Activated naive CD8-positive, alpha-beta T cell (primary cell): ENCODE results near the gene MKLN1.

Source experiments
- H3K27ac Mint-ChIP-seq: one replicate; pipeline ENCODE4 v1.8.0; 2021; ENCODE audit warnings: mixed read lengths
- H3K27me3 Mint-ChIP-seq: one replicate; pipeline ENCODE4 v1.8.0; 2021; ENCODE audit warnings: mixed read lengths
- H3K36me3 Mint-ChIP-seq: one replicate; pipeline ENCODE4 v1.8.0; 2021; ENCODE audit warnings: mixed read lengths
- H3K4me1 Mint-ChIP-seq: one replicate; pipeline ENCODE4 v1.8.0; 2021; ENCODE audit warnings: low read depth, mixed read lengths
- H3K4me3 Mint-ChIP-seq: one replicate; pipeline ENCODE4 v1.8.0; 2021; ENCODE audit warnings: mild to moderate bottlenecking, mixed read lengths
- H3K9me3 Mint-ChIP-seq: one replicate; pipeline ENCODE4 v1.8.0; 2021; ENCODE audit warnings: low read depth, mixed read lengths

The MKLN1 gene

DNA sequence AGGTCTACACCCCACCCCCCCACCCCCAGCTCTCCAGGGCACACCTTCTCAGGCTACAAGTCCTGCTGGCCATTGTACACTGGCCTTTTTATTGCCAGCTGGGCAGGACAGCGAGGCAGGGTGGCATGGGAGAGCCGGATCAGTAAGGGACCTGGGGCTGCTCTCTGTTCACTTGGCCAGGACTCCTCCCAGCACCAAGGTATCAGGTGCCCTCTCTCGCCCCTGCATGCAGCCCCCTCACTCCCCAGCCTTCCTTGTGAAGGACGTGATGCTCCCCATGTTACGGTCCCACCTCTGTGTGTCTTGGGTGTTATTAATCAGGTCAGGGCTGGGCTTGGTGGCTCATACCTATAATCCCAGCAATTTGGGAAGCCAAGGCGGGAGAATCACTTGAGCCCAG is 202.5 kb downstream of the MKLN1 start:
- Mint-ChIP-seq H3K27me3 (peaks cover 2% of the 10 kb centered on the region), H3K4me1 (no peaks in the 10 kb centered on the region), H3K4me3 (no peak overlapping the region), H3K36me3 (no peaks in the 10 kb centered on the region), H3K9me3 (no peaks in the 10 kb centered on the region), H3K27ac (no peak overlapping the region)

- Mint-ChIP-seq H3K27me3 (no peaks in the 10 kb centered on the region), H3K27ac (no peak overlapping the region), H3K36me3 (no peaks in the 10 kb centered on the region), H3K4me1 (no peaks in the 10 kb centered on the region), H3K4me3 (no peak overlapping the region), H3K9me3 (no peaks in the 10 kb centered on the region)
Observed at GRCh38 chr7:131532570-131533091, 205.0 kb downstream of the MKLN1 start.

DNA sequence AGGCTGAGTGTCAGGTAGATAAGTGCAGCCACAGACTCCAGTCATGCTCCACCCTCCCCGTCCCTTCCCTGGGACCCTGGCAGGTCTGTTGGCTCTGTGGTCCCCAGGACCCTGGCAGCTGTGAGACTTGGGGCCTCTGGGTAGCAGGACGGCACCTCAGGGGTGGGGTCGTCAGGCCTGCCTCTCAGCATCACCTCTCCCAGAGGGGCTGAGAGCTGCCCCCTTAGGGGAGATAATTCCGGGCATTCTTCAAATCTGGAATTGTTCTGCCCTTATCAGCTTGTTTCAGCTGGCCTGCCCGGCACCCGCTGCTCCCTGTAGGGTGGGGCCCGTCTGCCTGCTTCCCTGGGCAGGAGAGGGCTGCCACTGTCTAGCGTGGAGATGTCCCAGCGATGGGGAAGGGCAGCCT is 205.5 kb downstream of the MKLN1 start:
- Mint-ChIP-seq H3K4me1 (no peaks in the 10 kb centered on the region), H3K27me3 (no peaks in the 10 kb centered on the region), H3K27ac (no peak overlapping the region), H3K36me3 (no peaks in the 10 kb centered on the region), H3K4me3 (no peak overlapping the region), H3K9me3 (no peaks in the 10 kb centered on the region)

- Mint-ChIP-seq H3K4me1 (no peaks in the 10 kb centered on the region), H3K9me3 (no peaks in the 10 kb centered on the region), H3K27me3 (no peaks in the 10 kb centered on the region), H3K27ac (no peak overlapping the region), H3K4me3 (no peak overlapping the region), H3K36me3 (no peaks in the 10 kb centered on the region)
Observed at GRCh38 chr7:131533566-131534561, 206.2 kb downstream of the MKLN1 start.

- H3K36me3 Mint-ChIP-seq: no peaks in the 10 kb centered on the region
Observed at GRCh38 chr7:131536361-131536849, 208.7 kb downstream of the MKLN1 start.

GRCh38 chr7:131537571-131537978 is 209.9 kb downstream of the MKLN1 start:
- H3K9me3 Mint-ChIP-seq: no peaks in the 10 kb centered on the region
- H3K4me1 Mint-ChIP-seq: no peaks in the 10 kb centered on the region
- H3K36me3 Mint-ChIP-seq: no peaks in the 10 kb centered on the region
- H3K27ac Mint-ChIP-seq: no peak overlapping the region
- H3K4me3 Mint-ChIP-seq: no peak overlapping the region
- no peaks in the 10 kb centered on the region for H3K27me3 Mint-ChIP-seq

More at GRCh38 chr7:131536361-131536849, 208.7 kb downstream of the MKLN1 start:
- Mint-ChIP-seq H3K27me3 (no peaks in the 10 kb centered on the region), H3K4me1 (no peaks in the 10 kb centered on the region), H3K9me3 (no peaks in the 10 kb centered on the region), H3K4me3 (no peak overlapping the region), H3K27ac (no peak overlapping the region)

DNA sequence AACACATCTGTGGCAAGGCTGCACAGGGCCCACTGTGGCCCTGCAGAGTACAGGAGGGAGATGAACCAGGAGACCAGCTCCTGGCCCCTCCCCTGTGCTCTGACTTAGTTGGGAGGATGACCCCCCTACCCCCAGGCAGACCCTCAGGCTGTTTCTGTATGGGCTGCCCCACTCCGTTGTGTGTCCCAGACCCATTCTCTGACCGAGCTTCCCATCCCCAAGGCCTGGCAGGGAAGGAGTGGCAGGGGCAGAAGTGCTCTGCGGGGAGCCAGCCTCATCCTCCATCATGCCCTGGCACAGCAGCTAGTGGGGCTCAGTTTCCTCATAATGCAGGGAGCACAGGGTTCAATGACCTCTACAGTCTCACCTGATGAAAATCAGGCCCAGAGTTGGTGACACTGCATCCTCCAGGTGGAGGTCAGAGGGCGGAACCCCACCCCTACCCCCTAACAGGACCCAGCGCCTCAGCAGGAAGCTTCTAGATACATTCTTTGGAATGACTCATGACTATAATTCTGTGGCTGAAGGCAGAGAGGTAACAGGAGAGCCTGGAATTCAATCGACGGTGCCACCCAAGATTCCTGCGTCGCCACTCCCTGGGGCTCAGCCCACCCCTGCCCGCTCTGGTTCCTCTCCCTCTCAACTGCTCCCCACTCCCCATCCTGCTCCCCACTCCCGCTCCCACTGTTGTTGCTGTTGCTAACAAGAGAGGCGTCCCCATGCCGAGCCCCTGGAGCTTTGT is 210.6 kb downstream of the MKLN1 start:
- no peak overlapping the region for H3K4me3 Mint-ChIP-seq
- H3K36me3 Mint-ChIP-seq: no peaks in the 10 kb centered on the region
- no peaks in the 10 kb centered on the region for H3K4me1 Mint-ChIP-seq
- no peaks in the 10 kb centered on the region for H3K9me3 Mint-ChIP-seq
- no peaks in the 10 kb centered on the region for H3K27me3 Mint-ChIP-seq
- H3K27ac Mint-ChIP-seq: no peak overlapping the region

- Mint-ChIP-seq H3K27ac (no peak overlapping the region), H3K36me3 (no peaks in the 10 kb centered on the region), H3K4me3 (no peak overlapping the region), H3K27me3 (no peaks in the 10 kb centered on the region), H3K4me1 (no peaks in the 10 kb centered on the region), H3K9me3 (no peaks in the 10 kb centered on the region)
Observed at GRCh38 chr7:131538813-131539179, 211.1 kb downstream of the MKLN1 start.

DNA sequence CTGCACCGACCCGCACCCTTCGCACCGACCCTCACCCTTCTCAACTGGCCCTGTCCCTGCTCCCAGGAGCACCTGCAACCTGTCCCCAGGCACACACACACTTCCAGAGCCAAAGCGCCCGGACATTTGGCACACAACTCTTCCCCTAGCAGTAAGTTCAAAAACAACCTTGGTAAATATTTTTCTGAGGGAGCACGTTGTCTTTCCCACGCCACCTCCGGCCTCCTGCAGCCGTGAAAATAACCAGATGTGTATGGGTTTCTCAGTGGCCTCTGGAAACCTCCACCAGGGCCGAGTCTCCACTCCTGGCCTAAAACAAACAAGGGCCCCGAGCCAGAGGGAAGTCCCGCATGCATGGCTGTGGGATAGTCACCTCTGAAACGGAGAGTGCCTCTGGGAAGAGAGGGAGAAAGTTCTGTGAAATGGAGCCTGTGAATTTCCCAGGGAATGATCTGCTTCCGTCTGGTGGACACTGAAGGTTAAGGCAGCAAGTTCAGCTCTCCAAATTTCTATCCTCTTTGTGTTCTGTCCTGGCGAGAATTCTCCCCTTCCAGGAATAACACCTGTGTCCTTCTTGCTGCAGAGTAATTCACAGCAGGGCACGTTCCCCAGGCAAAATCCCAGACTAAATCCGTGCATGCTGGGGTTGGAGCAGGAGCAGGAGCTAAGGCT is 213.0 kb downstream of the MKLN1 start:
- Mint-ChIP-seq H3K4me3 (no peak overlapping the region), H3K36me3 (no peaks in the 10 kb centered on the region), H3K4me1 (peaks cover 2% of the 10 kb centered on the region), H3K9me3 (no peaks in the 10 kb centered on the region), H3K27me3 (no peaks in the 10 kb centered on the region), H3K27ac (no peak overlapping the region)

- Mint-ChIP-seq H3K27me3 (no peaks in the 10 kb centered on the region), H3K4me3 (no peak overlapping the region), H3K36me3 (no peaks in the 10 kb centered on the region), H3K4me1 (peaks cover 2% of the 10 kb centered on the region), H3K27ac (no peak overlapping the region), H3K9me3 (no peaks in the 10 kb centered on the region)
Observed at GRCh38 chr7:131543298-131543697, 215.6 kb downstream of the MKLN1 start.

- Mint-ChIP-seq H3K4me1 (peaks cover 2% of the 10 kb centered on the region), H3K27me3 (peaks cover 2% of the 10 kb centered on the region), H3K27ac (no peak overlapping the region), H3K36me3 (no peaks in the 10 kb centered on the region), H3K4me3 (no peak overlapping the region), H3K9me3 (no peaks in the 10 kb centered on the region)
Observed at GRCh38 chr7:131544021-131544420, 216.3 kb downstream of the MKLN1 start.

- no peak overlapping the region for H3K27ac Mint-ChIP-seq
- H3K4me1 Mint-ChIP-seq: peaks cover 2% of the 10 kb centered on the region
- H3K4me3 Mint-ChIP-seq: no peak overlapping the region
- peaks cover 2% of the 10 kb centered on the region for H3K27me3 Mint-ChIP-seq
- H3K9me3 Mint-ChIP-seq: no peaks in the 10 kb centered on the region
- no peaks in the 10 kb centered on the region for H3K36me3 Mint-ChIP-seq
Observed at GRCh38 chr7:131544449-131545301, 217.0 kb downstream of the MKLN1 start.

DNA sequence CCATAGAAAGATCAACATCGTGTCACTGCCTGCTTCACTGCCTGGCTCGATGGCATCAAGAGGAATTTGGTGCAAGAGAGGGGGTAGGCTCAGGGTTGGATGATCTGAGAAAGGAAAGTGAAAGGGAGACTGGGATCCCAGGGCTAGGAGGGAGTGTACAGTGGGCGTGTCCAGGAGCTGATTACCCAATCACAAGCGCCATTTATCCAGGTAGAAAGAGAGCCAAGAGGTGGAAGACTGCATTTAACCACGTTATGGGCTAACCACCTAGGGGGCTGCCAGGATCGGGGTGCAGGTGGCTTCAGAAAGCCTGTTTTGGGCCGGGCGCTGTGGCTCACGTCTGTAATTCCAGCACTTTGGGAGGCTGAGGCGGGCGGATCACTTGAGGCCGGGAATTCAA is 218.4 kb downstream of the MKLN1 start:
- H3K4me3 Mint-ChIP-seq: no peak overlapping the region
- H3K9me3 Mint-ChIP-seq: no peaks in the 10 kb centered on the region
- H3K27me3 Mint-ChIP-seq: peaks cover 2% of the 10 kb centered on the region
- no peaks in the 10 kb centered on the region for H3K36me3 Mint-ChIP-seq
- peaks cover 2% of the 10 kb centered on the region for H3K4me1 Mint-ChIP-seq
- H3K27ac Mint-ChIP-seq: no peak overlapping the region
